ENCODE results near the gene ADH4.

Gene ADH4

GRCh38 chr4:99104153-99104552 is 39.9 kb downstream of the ADH4 start:
- H2AFZ ChIP-seq (ENCODE audit: low read length): no peak overlapping the region
- no peaks in the 10 kb centered on the region for H3K79me2 ChIP-seq (ENCODE audit: insufficient read depth, low read length)
- no peaks in the 10 kb centered on the region for H3K9me3 ChIP-seq (ENCODE audit: low read length)
- H3K27me3 ChIP-seq (ENCODE audit: insufficient read depth, low read length): no peaks in the 10 kb centered on the region
- no peak overlapping the region for H3K4me3 ChIP-seq (ENCODE audit: low read depth, low read length, poor library complexity, severe bottlenecking)
- H3K4me2 ChIP-seq (ENCODE audit: low read length): no peak overlapping the region
- H3F3A ChIP-seq (ENCODE audit: insufficient read depth, low read length): no peaks in the 10 kb centered on the region
- H3K27ac ChIP-seq (ENCODE audit: low read depth, low read length, poor library complexity, severe bottlenecking): no peak overlapping the region
- TF ChIP-seq CTCF (IDR thresholded peaks at IDR 0.05; ENCODE audit: low read length) (no peak), EZH2 (IDR thresholded peaks at IDR 0.05; ENCODE audit: borderline replicate concordance, low read length) (no peak)
- H3K9ac ChIP-seq (ENCODE audit: low read length): no peak overlapping the region
- H3K9me2 ChIP-seq (ENCODE audit: low read depth, low read length): no peaks in the 10 kb centered on the region
- no peaks in the 10 kb centered on the region for H4K20me1 ChIP-seq (ENCODE audit: insufficient read depth, low read length)
- H3K4me1 ChIP-seq (ENCODE audit: insufficient read depth, low read length, severe bottlenecking): no peaks in the 10 kb centered on the region
- H3K36me3 ChIP-seq (ENCODE audit: insufficient read depth, low read length): no peaks in the 10 kb centered on the region

- TF ChIP-seq CTCF (IDR thresholded peaks at IDR 0.05; ENCODE audit: low read length) (no peak), EZH2 (IDR thresholded peaks at IDR 0.05; ENCODE audit: borderline replicate concordance, low read length) (no peak)
Observed at GRCh38 chr4:99103166-99103565, 40.9 kb downstream of the ADH4 start.

GRCh38 chr4:99102634-99103033 is 41.5 kb downstream of the ADH4 start:
- Histone ChIP-seq H3K4me3 (ENCODE audit: low read depth, low read length, poor library complexity, severe bottlenecking) (no peak overlapping the region), H2AFZ (ENCODE audit: low read length) (no peak overlapping the region), H3K27ac (ENCODE audit: low read depth, low read length, poor library complexity, severe bottlenecking) (no peak overlapping the region), H3K79me2 (ENCODE audit: insufficient read depth, low read length) (no peaks in the 10 kb centered on the region), H3K9me3 (ENCODE audit: low read length) (no peaks in the 10 kb centered on the region), H3K36me3 (ENCODE audit: insufficient read depth, low read length) (no peaks in the 10 kb centered on the region), H3K9ac (ENCODE audit: low read length) (no peak overlapping the region), H3F3A (ENCODE audit: insufficient read depth, low read length) (no peaks in the 10 kb centered on the region), H3K4me2 (ENCODE audit: low read length) (no peak overlapping the region), H4K20me1 (ENCODE audit: insufficient read depth, low read length) (no peaks in the 10 kb centered on the region), H3K9me2 (ENCODE audit: low read depth, low read length) (no peaks in the 10 kb centered on the region), H3K27me3 (ENCODE audit: insufficient read depth, low read length) (no peaks in the 10 kb centered on the region), H3K4me1 (ENCODE audit: insufficient read depth, low read length, severe bottlenecking) (no peaks in the 10 kb centered on the region)
- TF ChIP-seq CTCF (IDR thresholded peaks at IDR 0.05; ENCODE audit: low read length): no peak
- TF ChIP-seq EZH2 (IDR thresholded peaks at IDR 0.05; ENCODE audit: borderline replicate concordance, low read length): no peak

More at GRCh38 chr4:99103166-99103565, 40.9 kb downstream of the ADH4 start:
- Histone ChIP-seq H3K4me3 (ENCODE audit: low read depth, low read length, poor library complexity, severe bottlenecking) (no peak overlapping the region), H3K27me3 (ENCODE audit: insufficient read depth, low read length) (no peaks in the 10 kb centered on the region), H4K20me1 (ENCODE audit: insufficient read depth, low read length) (no peaks in the 10 kb centered on the region), H3K9me2 (ENCODE audit: low read depth, low read length) (no peaks in the 10 kb centered on the region), H3K79me2 (ENCODE audit: insufficient read depth, low read length) (no peaks in the 10 kb centered on the region), H3K9ac (ENCODE audit: low read length) (no peak overlapping the region), H3K36me3 (ENCODE audit: insufficient read depth, low read length) (no peaks in the 10 kb centered on the region), H2AFZ (ENCODE audit: low read length) (no peak overlapping the region), H3K27ac (ENCODE audit: low read depth, low read length, poor library complexity, severe bottlenecking) (no peak overlapping the region), H3K9me3 (ENCODE audit: low read length) (no peaks in the 10 kb centered on the region), H3K4me2 (ENCODE audit: low read length) (no peak overlapping the region), H3K4me1 (ENCODE audit: insufficient read depth, low read length, severe bottlenecking) (no peaks in the 10 kb centered on the region), H3F3A (ENCODE audit: insufficient read depth, low read length) (no peaks in the 10 kb centered on the region)
